Type B pancreatic cell (in vitro differentiated cells): ENCODE data around the gene GAL3ST2. TPM values are rescaled to one million over a fixed set of nuclear protein-coding genes. Genes with fewer than 3 reads are reported as not detected.

ENCODE experiments used
- DNase-seq: peaks from one replicate; pipeline ENCODE4 v3.0.0; 2021; ENCODE audit warnings: mixed read lengths; ENCODE audit not compliant: unreplicated experiment; ENCODE audit errors: extremely low spot score
- H3K27ac Mint-ChIP-seq: 2 replicates; pipeline ENCODE4 v1.8.0; 2021; ENCODE audit warnings: mild to moderate bottlenecking, mixed read lengths
- H3K27me3 Mint-ChIP-seq: 2 replicates; pipeline ENCODE4 v1.8.0; 2021; ENCODE audit warnings: mixed read lengths
- H3K36me3 Mint-ChIP-seq: 2 replicates; pipeline ENCODE4 v1.8.0; 2021; ENCODE audit warnings: mixed read lengths
- H3K4me1 Mint-ChIP-seq: one replicate; pipeline ENCODE4 v1.8.0; 2021; ENCODE audit warnings: mixed read lengths; ENCODE audit not compliant: unreplicated experiment
- H3K4me3 Mint-ChIP-seq: 2 replicates; pipeline ENCODE4 v1.8.0; 2021; ENCODE audit warnings: mild to moderate bottlenecking, mixed read lengths
- H3K9me3 Mint-ChIP-seq: 2 replicates; pipeline ENCODE4 v1.8.0; 2021; ENCODE audit warnings: mixed read lengths
- CTCF ChIP-seq: fragments of 200-600 bp; sonication (generic); conservative IDR thresholded peaks from 2 replicates; pipeline ENCODE4 v1.5.0; 2021; ENCODE audit warnings: antibody characterized with exemption, mild to moderate bottlenecking
- total RNA-seq: library from RNA; stranded (reverse); gene quantifications from 2 replicates; pipeline ENCODE4 v1.2.1, GENCODE V29; 2021; ENCODE audit warnings: low replicate concordance

GAL3ST2 gene
- total RNA-seq, 1 donor from 2014 or later, result 0.29 TPM

- no peak for DNase-seq
- Mint-ChIP-seq H3K9me3 (no peaks in the 10 kb centered on the region), H3K4me3 (no peak overlapping the region), H3K27me3 (no peaks in the 10 kb centered on the region), H3K36me3 (no peaks in the 10 kb centered on the region), H3K4me1 (peaks cover 15% of the 10 kb centered on the region), H3K27ac (peak overlapping the region; percentile 16)
- no peak for TF ChIP-seq CTCF
Observed at GRCh38 chr2:241770936-241771285, 5.7 kb upstream of the GAL3ST2 start.

- H3K27me3 Mint-ChIP-seq, result no peaks in the 10 kb centered on the region
- TF ChIP-seq CTCF, result no peak
- peaks cover 15% of the 10 kb centered on the region for H3K4me1 Mint-ChIP-seq
- DNase-seq, result no peak
- H3K36me3 Mint-ChIP-seq, result no peaks in the 10 kb centered on the region
- H3K9me3 Mint-ChIP-seq, result no peaks in the 10 kb centered on the region
- H3K4me3 Mint-ChIP-seq, result peak overlapping the region; percentile 8
- H3K27ac Mint-ChIP-seq, result peak overlapping the region; percentile 63
Observed at GRCh38 chr2:241771286-241772062, 5.1 kb upstream of the GAL3ST2 start.

GRCh38 chr2:241772063-241772499 lies 4.5 kb upstream of the GAL3ST2 start:
- no peak for DNase-seq
- H3K36me3 Mint-ChIP-seq, result no peaks in the 10 kb centered on the region
- H3K4me1 Mint-ChIP-seq, result peaks cover 15% of the 10 kb centered on the region
- no peaks in the 10 kb centered on the region for H3K9me3 Mint-ChIP-seq
- no peak for TF ChIP-seq CTCF
- H3K4me3 Mint-ChIP-seq, result peak overlapping the region; percentile 8
- H3K27me3 Mint-ChIP-seq, result no peaks in the 10 kb centered on the region
- peak overlapping the region; percentile 63 for H3K27ac Mint-ChIP-seq

GRCh38 chr2:241773511-241774418 lies 2.9 kb upstream of the GAL3ST2 start:
- Mint-ChIP-seq H3K4me3 (no peak overlapping the region), H3K27ac (no peak overlapping the region), H3K36me3 (no peaks in the 10 kb centered on the region), H3K27me3 (no peaks in the 10 kb centered on the region), H3K4me1 (peaks cover 15% of the 10 kb centered on the region), H3K9me3 (no peaks in the 10 kb centered on the region)
- no peak for TF ChIP-seq CTCF
- peak; percentile 66 for DNase-seq

- H3K4me3 Mint-ChIP-seq, result no peak overlapping the region
- no peaks in the 10 kb centered on the region for H3K9me3 Mint-ChIP-seq
- peaks cover 15% of the 10 kb centered on the region for H3K4me1 Mint-ChIP-seq
- no peak overlapping the region for H3K27ac Mint-ChIP-seq
- TF ChIP-seq CTCF, result no peak
- no peaks in the 10 kb centered on the region for H3K36me3 Mint-ChIP-seq
- DNase-seq, result peak; percentile 65
- H3K27me3 Mint-ChIP-seq, result no peaks in the 10 kb centered on the region
Observed at GRCh38 chr2:241774419-241775222, 2.0 kb upstream of the GAL3ST2 start.
